ENCODE data around the gene CFAP43. TPM values are rescaled to one million over a fixed set of nuclear protein-coding genes. Genes with fewer than 3 reads are reported as not detected.

CFAP43 gene
- total and polyA plus RNA-seq, 8 donors: under 0.01 to 2.0 (median 0.25) TPM; not detected in 3

GRCh38 chr10:104088239-104088638, 143.9 kb downstream of the CFAP43 start:
- H3K27ac ChIP-seq: no peak overlapping the region
- 88 to 93% (median 91%) methylated on average over 5 of the region's 5 CpGs for WGBS, 5 donors
- TF ChIP-seq POLR2AphosphoS5 (IDR thresholded peaks at IDR 0.05): no peak
- no peak for TF ChIP-seq EP300 (IDR thresholded peaks at IDR 0.05)
- TF ChIP-seq POLR2A (IDR thresholded peaks at IDR 0.05): no peak
- TF ChIP-seq, protein P1, sequence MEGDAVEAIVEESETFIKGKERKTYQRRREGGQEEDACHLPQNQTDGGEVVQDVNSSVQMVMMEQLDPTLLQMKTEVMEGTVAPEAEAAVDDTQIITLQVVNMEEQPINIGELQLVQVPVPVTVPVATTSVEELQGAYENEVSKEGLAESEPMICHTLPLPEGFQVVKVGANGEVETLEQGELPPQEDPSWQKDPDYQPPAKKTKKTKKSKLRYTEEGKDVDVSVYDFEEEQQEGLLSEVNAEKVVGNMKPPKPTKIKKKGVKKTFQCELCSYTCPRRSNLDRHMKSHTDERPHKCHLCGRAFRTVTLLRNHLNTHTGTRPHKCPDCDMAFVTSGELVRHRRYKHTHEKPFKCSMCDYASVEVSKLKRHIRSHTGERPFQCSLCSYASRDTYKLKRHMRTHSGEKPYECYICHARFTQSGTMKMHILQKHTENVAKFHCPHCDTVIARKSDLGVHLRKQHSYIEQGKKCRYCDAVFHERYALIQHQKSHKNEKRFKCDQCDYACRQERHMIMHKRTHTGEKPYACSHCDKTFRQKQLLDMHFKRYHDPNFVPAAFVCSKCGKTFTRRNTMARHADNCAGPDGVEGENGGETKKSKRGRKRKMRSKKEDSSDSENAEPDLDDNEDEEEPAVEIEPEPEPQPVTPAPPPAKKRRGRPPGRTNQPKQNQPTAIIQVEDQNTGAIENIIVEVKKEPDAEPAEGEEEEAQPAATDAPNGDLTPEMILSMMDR (IDR thresholded peaks at IDR 0.05): no peak
- no peak for DNase-seq
- intact Hi-C loops (cut with DNase I; ENCODE audit: low total_unique reads): no loop called here
- no peaks in the 10 kb centered on the region for H3K36me3 ChIP-seq
- no peaks in the 10 kb centered on the region for H3K9me3 ChIP-seq
- no peak overlapping the region for H3K4me3 ChIP-seq
- no peaks in the 10 kb centered on the region for H3K4me1 ChIP-seq
- no peaks in the 10 kb centered on the region for H3K27me3 ChIP-seq

DNA sequence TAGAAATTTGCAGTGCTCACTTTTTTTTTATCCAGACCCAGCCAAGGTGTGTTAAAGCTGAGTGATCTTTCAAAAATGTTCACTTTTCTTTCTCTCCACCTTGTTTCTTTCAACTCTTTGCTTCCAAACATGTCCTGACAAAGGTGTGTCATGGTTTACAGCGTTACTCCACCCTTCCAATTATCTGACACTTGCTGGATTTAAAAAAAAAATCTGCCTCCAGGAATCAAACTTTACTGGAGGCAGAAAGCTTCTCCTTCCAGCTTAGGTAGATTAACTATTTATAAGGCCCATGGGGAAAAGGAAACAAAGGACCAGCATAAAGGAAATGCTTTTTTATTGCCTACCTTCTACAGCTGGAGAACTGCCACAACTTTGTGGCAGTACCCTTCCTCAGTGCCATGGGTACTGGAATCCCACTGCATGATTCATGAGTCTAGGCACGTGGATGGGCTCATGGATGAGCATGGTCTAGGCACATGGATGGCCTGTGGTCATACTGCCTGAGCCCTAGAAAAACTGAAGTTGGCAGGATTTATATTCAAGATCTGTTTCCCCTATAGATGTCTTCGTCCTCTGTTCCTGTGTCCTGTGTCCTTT, 146.3 kb downstream of the CFAP43 start, which contains the start of gene COL17A1:
Gene COL17A1, minus strand, starts transcription at position 80 of the 600 bp plus-strand sequence. CDS start 5,207 bp downstream, outside the sequence.
- WGBS, 5 donors: 62 to 79% (median 68%) methylated on average over 3 of the region's 3 CpGs
- Histone ChIP-seq H3K9me3 (no peaks in the 10 kb centered on the region), H3K4me1 (no peaks in the 10 kb centered on the region), H3K27me3 (no peaks in the 10 kb centered on the region), H3K27ac (no peak within 1 kb of the TSS), H3K36me3 (no peaks in the 10 kb centered on the region), H3K4me3 (no peak within 1 kb of the TSS)
- intact Hi-C loops (cut with DNase I; ENCODE audit: low total_unique reads): no loop called here
- TF ChIP-seq POLR2AphosphoS5 (IDR thresholded peaks at IDR 0.05): no peak
- TF ChIP-seq, protein P1 (IDR thresholded peaks at IDR 0.05): no peak
- no peak for TF ChIP-seq EP300 (IDR thresholded peaks at IDR 0.05)
- no peak for TF ChIP-seq POLR2A (IDR thresholded peaks at IDR 0.05)
- DNase-seq: no peak

DNA sequence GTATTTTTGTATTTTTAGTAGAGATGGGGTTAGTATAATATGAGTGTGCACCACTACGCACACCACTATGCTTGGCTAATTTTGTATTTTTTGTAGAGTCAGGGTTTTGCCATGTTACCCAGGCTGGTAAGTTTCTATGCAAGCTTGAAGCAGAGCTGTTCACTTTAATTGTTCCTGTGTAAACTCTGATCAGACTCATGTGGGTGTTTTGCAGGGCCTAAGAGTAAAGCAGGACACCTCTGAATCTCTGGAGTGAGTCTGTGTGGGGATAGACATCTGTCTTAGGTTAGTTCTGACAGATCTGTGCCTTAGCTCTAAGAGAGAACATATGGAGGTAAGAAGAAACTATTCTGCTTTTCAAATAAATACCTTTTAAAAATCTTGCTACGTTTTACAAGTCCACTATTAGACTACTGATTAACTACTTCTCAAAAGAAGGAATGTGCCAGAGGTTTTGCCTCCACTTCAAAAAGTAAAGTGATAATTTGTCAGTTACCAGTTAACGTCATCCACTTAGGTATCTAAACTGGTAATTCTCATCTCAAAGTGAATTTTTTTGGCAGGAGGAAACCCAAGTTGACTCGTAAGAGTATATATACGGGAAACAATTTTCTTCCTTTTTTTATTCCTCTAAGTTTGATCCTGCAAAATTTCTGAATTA, 147.6 kb downstream of the CFAP43 start:
- TF ChIP-seq POLR2AphosphoS5 (IDR thresholded peaks at IDR 0.05) (no peak), POLR2A (IDR thresholded peaks at IDR 0.05) (no peak), EP300 (IDR thresholded peaks at IDR 0.05) (no peak)
- TF ChIP-seq, protein P1 (IDR thresholded peaks at IDR 0.05): no peak
- no peak overlapping the region for H3K27ac ChIP-seq
- WGBS, 5 donors: 62 to 73% (median 69%) methylated on average over 5 of the region's 5 CpGs
- no peaks in the 10 kb centered on the region for H3K9me3 ChIP-seq
- H3K27me3 ChIP-seq: no peaks in the 10 kb centered on the region
- no peak for DNase-seq
- no peak overlapping the region for H3K4me3 ChIP-seq
- intact Hi-C loops (cut with DNase I; ENCODE audit: low total_unique reads): no loop called here
- no peaks in the 10 kb centered on the region for H3K36me3 ChIP-seq
- no peaks in the 10 kb centered on the region for H3K4me1 ChIP-seq

DNA sequence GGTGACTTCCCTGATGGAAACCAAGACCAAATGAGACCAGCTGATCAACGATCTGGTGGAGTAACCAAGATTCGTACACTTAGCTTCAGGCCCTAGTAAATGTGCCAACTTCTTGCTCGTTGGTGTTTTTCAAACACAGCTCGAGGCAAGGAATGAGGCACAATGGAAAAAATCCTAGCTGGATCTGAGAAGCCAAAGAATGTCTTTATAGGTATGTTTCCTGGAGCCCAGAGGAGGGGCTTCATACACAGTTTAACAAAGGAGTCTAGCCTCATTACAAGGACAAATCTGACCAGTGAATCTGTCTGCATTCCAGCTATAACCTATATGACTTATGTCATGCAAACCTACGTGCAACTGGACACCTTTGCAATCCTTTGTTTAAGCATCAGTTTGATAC, 150.2 kb downstream of the CFAP43 start:
- H3K9me3 ChIP-seq: no peaks in the 10 kb centered on the region
- TF ChIP-seq POLR2A (IDR thresholded peaks at IDR 0.05) (no peak), EP300 (IDR thresholded peaks at IDR 0.05) (no peak), POLR2AphosphoS5 (IDR thresholded peaks at IDR 0.05) (no peak)
- TF ChIP-seq, protein P1 (IDR thresholded peaks at IDR 0.05): no peak
- no peaks in the 10 kb centered on the region for H3K27me3 ChIP-seq
- peaks cover 0 to 2% (median 0%) of the 10 kb centered on the region in 4 donors for H3K4me1 ChIP-seq
- no peaks in the 10 kb centered on the region for H3K36me3 ChIP-seq
- no peak overlapping the region for H3K27ac ChIP-seq
- no peak for DNase-seq
- intact Hi-C loops (cut with DNase I; ENCODE audit: low total_unique reads): no loop called here
- WGBS, 5 donors: 69 to 82% (median 81%) methylated on average over 5 of the region's 5 CpGs
- no peak overlapping the region for H3K4me3 ChIP-seq
